Mesenchymal stem cell (in vitro differentiated cells and primary cell): ENCODE results near the gene EEFSEC.

ENCODE experiments used
- DNase-seq: peaks from one replicate; pipeline ENCODE4 v3.0.0-alpha.2; 2013
- H2AFZ ChIP-seq: one replicate; pipeline ENCODE4 v1.6.1; 2013; ENCODE audit warnings: low read depth, mild to moderate bottlenecking, control low read depth, inconsistent platforms, low read length, moderate library complexity
- H2AK5ac ChIP-seq: 2 replicates; pipeline ENCODE4 v1.6.1; 2013; ENCODE audit warnings: low read length, moderate library complexity, mild to moderate bottlenecking, inconsistent platforms; ENCODE audit not compliant: severe bottlenecking
- H2BK120ac ChIP-seq: one replicate; pipeline ENCODE4 v1.6.1; 2013; ENCODE audit warnings: low read depth, mild to moderate bottlenecking, inconsistent platforms, low read length, moderate library complexity
- H2BK12ac ChIP-seq, 2 experiments: one replicate each; pipeline ENCODE4 v1.6.1; 2013; ENCODE audit warnings: inconsistent platforms in 2 of 2, low read length in 2 of 2, mild to moderate bottlenecking in 2 of 2, moderate library complexity in 2 of 2, control low read depth in 1 of 2
- H2BK15ac ChIP-seq: one replicate; pipeline ENCODE4 v1.6.1; 2013; ENCODE audit warnings: mild to moderate bottlenecking, low read depth, inconsistent platforms; ENCODE audit not compliant: poor library complexity, severe bottlenecking
- H2BK5ac ChIP-seq: 2 replicates; pipeline ENCODE4 v1.6.1; 2013; ENCODE audit warnings: low read depth, mild to moderate bottlenecking, low read length, control low read depth, inconsistent platforms; ENCODE audit not compliant: poor library complexity, severe bottlenecking
- H3K14ac ChIP-seq, 2 experiments: one replicate each; pipeline ENCODE4 v1.6.1; 2013; ENCODE audit warnings: inconsistent platforms in 2 of 2, low read length in 2 of 2, control low read depth in 1 of 2, mild to moderate bottlenecking in 1 of 2, moderate library complexity in 1 of 2
- H3K18ac ChIP-seq, 2 experiments: one replicate each; pipeline ENCODE4 v1.6.1; 2013; ENCODE audit warnings: inconsistent platforms in 2 of 2, low read length in 2 of 2, control low read depth in 1 of 2, low read depth in 1 of 2, mild to moderate bottlenecking in 1 of 2
- H3K23ac ChIP-seq, 2 experiments: one replicate each; pipeline ENCODE4 v1.6.1; 2013; ENCODE audit warnings: inconsistent platforms in 2 of 2, low read length in 2 of 2, mild to moderate bottlenecking in 2 of 2, moderate library complexity in 2 of 2, control low read depth in 1 of 2
- H3K27ac ChIP-seq: 2 replicates; pipeline ENCODE4 v1.5.1; 2013; ENCODE audit warnings: mild to moderate bottlenecking, moderate library complexity, low read length, control low read depth, inconsistent platforms; ENCODE audit not compliant: poor library complexity, severe bottlenecking
- H3K27me3 ChIP-seq, 2 experiments: 2 replicates each; pipeline versions ENCODE4 v1.6.1 to v1.7.0; 2013; ENCODE audit warnings: low read length in 2 of 2, mild to moderate bottlenecking in 2 of 2, moderate library complexity in 2 of 2, control low read depth in 1 of 2, inconsistent platforms in 1 of 2; ENCODE audit not compliant: control insufficient read depth in 1 of 2, insufficient read depth in 1 of 2
- H3K36me3 ChIP-seq, 2 experiments: 2 replicates each; pipeline versions ENCODE4 v1.6.1 to v1.7.0; 2013; ENCODE audit warnings: low read length in 2 of 2, control low read depth in 1 of 2, inconsistent platforms in 1 of 2, low read depth in 1 of 2, mild to moderate bottlenecking in 1 of 2; ENCODE audit not compliant: insufficient read depth in 2 of 2, control insufficient read depth in 1 of 2
- H3K4ac ChIP-seq, 2 experiments: one replicate each; pipeline ENCODE4 v1.6.1; 2013; ENCODE audit warnings: inconsistent platforms in 2 of 2, low read length in 2 of 2, mild to moderate bottlenecking in 2 of 2, moderate library complexity in 2 of 2, control low read depth in 1 of 2, low read depth in 1 of 2
- H3K4me1 ChIP-seq: 2 replicates; pipeline ENCODE4 v1.6.1; 2013; ENCODE audit warnings: low read depth, low read length, control low read depth; ENCODE audit not compliant: control insufficient read depth, insufficient read depth
- H3K4me2 ChIP-seq: 2 replicates; pipeline ENCODE4 v1.6.1; 2013; ENCODE audit warnings: low read length, mild to moderate bottlenecking, inconsistent platforms; ENCODE audit not compliant: poor library complexity, severe bottlenecking
- H3K4me3 ChIP-seq, 2 experiments: 2 replicates each; pipeline versions ENCODE4 v1.5.1 to v1.7.0; 2013; ENCODE audit warnings: low read length in 2 of 2, mild to moderate bottlenecking in 2 of 2, control low read depth in 1 of 2, low read depth in 1 of 2; ENCODE audit not compliant: insufficient read depth in 1 of 2
- H3K79me1 ChIP-seq: replicated peaks from 2 replicates; pipeline ENCODE4 v1.6.1; 2013; ENCODE audit warnings: mild to moderate bottlenecking, control low read depth, low read length, inconsistent platforms; ENCODE audit not compliant: poor library complexity, severe bottlenecking
- H3K9ac ChIP-seq: 2 replicates; pipeline ENCODE4 v1.7.0; 2013; ENCODE audit warnings: mild to moderate bottlenecking, low read length, moderate library complexity
- H3K9me3 ChIP-seq: 2 replicates; pipeline ENCODE4 v1.7.0; 2013; ENCODE audit warnings: mild to moderate bottlenecking, low read length; ENCODE audit not compliant: control insufficient read depth
- H4K8ac ChIP-seq: one replicate; pipeline ENCODE4 v1.6.1; 2013; ENCODE audit warnings: inconsistent platforms, mild to moderate bottlenecking, low read length, moderate library complexity
- H4K91ac ChIP-seq: one replicate; pipeline ENCODE4 v1.6.1; 2013; ENCODE audit warnings: mild to moderate bottlenecking, low read length, inconsistent platforms
- WGBS: methylation state at CpG from one replicate; pipeline ENCODE4 v1.1.7; 2013; ENCODE audit warnings: mixed read lengths; 5-methylcytosine and 5-hydroxymethylcytosine counted together

The EEFSEC gene

GRCh38 chr3:128399221-128399915, 246.1 kb downstream of the EEFSEC start:
- Histone ChIP-seq H2AK5ac (no peak overlapping the region), H3K18ac (no peak overlapping the region), H2AFZ (no peak overlapping the region), H3K27me3 (peaks cover 0 to 50% of the 10 kb centered on the region in 2 experiments), H4K8ac (no peak overlapping the region), H3K27ac (no peak overlapping the region), H2BK120ac (no peak overlapping the region), H3K79me1 (no peaks in the 10 kb centered on the region), H3K23ac (no peak overlapping the region), H4K91ac (no peak overlapping the region), H3K4me3 (no peak overlapping the region), H3K4me1 (peaks cover 14% of the 10 kb centered on the region), H2BK12ac (no peak overlapping the region), H3K36me3 (peaks cover 0 to 9% of the 10 kb centered on the region in 2 experiments), H3K14ac (peak overlapping the region in 1 of 2 experiments; percentile 21), H3K4me2 (no peak overlapping the region), H2BK15ac (no peak overlapping the region), H3K4ac (no peak overlapping the region), H3K9ac (no peak overlapping the region), H2BK5ac (no peak overlapping the region), H3K9me3 (no peaks in the 10 kb centered on the region)
- 86% methylated on average over 20 of the region's 24 CpGs for WGBS
- DNase-seq = no peak

GRCh38 chr3:128400671-128401070, 247.4 kb downstream of the EEFSEC start:
- Histone ChIP-seq H2BK5ac (no peak overlapping the region), H3K9ac (no peak overlapping the region), H2BK120ac (no peak overlapping the region), H3K4me1 (peaks cover 8% of the 10 kb centered on the region), H2BK12ac (no peak overlapping the region), H2AK5ac (no peak overlapping the region), H3K23ac (no peak overlapping the region), H4K8ac (no peak overlapping the region), H3K4me2 (no peak overlapping the region), H3K79me1 (no peaks in the 10 kb centered on the region), H4K91ac (no peak overlapping the region), H3K18ac (no peak overlapping the region), H3K27ac (no peak overlapping the region), H3K4ac (no peak overlapping the region), H3K9me3 (no peaks in the 10 kb centered on the region), H3K36me3 (peaks cover 0 to 11% of the 10 kb centered on the region in 2 experiments), H3K27me3 (peaks cover 0 to 59% of the 10 kb centered on the region in 2 experiments), H3K4me3 (no peak overlapping the region), H3K14ac (no peak overlapping the region), H2BK15ac (no peak overlapping the region), H2AFZ (no peak overlapping the region)
- 94% methylated on average over 9 of the region's 11 CpGs for WGBS
- DNase-seq = no peak

GRCh38 chr3:128402319-128402718, 249.0 kb downstream of the EEFSEC start:
- Histone ChIP-seq H3K4me1 (peaks cover 8% of the 10 kb centered on the region), H3K27ac (no peak overlapping the region), H2AFZ (no peak overlapping the region), H2BK15ac (no peak overlapping the region), H4K8ac (no peak overlapping the region), H3K36me3 (peaks cover 0 to 11% of the 10 kb centered on the region in 2 experiments), H2BK120ac (no peak overlapping the region), H2BK5ac (no peak overlapping the region), H4K91ac (no peak overlapping the region), H3K9me3 (no peaks in the 10 kb centered on the region), H3K27me3 (peaks cover 0 to 66% of the 10 kb centered on the region in 2 experiments), H2AK5ac (no peak overlapping the region), H3K18ac (no peak overlapping the region), H3K23ac (no peak overlapping the region), H3K14ac (no peak overlapping the region), H2BK12ac (no peak overlapping the region), H3K9ac (no peak overlapping the region), H3K4me3 (no peak overlapping the region), H3K79me1 (no peaks in the 10 kb centered on the region), H3K4me2 (no peak overlapping the region), H3K4ac (no peak overlapping the region)
- 90% methylated on average over 11 of the region's 11 CpGs for WGBS
- no peak for DNase-seq

DNA sequence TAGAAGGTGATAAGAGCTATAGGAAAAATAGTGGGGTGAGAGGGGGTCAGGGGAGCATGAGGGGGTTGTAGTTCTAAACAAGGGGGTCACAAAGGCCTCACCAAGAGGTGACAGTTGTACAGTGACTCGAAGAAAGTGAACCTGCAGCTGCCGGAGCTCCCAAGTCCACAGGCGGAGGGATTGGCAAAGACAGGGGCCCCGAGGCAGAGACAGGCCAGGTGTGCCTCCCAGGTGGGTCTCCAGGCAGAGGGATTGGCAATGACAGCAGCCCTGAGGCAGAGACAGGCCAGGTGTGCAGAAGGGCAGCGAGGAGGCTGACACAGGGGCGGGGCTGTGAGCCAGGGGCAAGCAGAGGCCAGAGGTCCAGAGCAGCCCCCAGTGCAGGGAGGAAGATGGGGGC, 249.7 kb downstream of the EEFSEC start:
- no peak overlapping the region for H2BK120ac ChIP-seq

More for the DNA sequence above, 249.7 kb downstream of the EEFSEC start:
- H3K9me3 ChIP-seq = no peaks in the 10 kb centered on the region
- H3K4ac ChIP-seq = no peak overlapping the region
- H3K18ac ChIP-seq = no peak overlapping the region
- H2AFZ ChIP-seq = no peak overlapping the region
- peak overlapping the region in 1 of 2 experiments; percentile 57 for H3K14ac ChIP-seq
- no peak overlapping the region for H3K9ac ChIP-seq
- no peaks in the 10 kb centered on the region for H3K79me1 ChIP-seq
- no peak overlapping the region for H3K23ac ChIP-seq
- WGBS = 90% methylated on average over 6 of the region's 6 CpGs
- no peak for DNase-seq
- no peak overlapping the region for H2BK12ac ChIP-seq
- peak overlapping the region; percentile 46 for H4K91ac ChIP-seq
- no peak overlapping the region for H4K8ac ChIP-seq
- H3K27me3 ChIP-seq = peaks cover 0 to 65% of the 10 kb centered on the region in 2 experiments
- H2BK15ac ChIP-seq = no peak overlapping the region
- no peak overlapping the region for H2AK5ac ChIP-seq
- H3K4me2 ChIP-seq = no peak overlapping the region
- peaks cover 0 to 9% of the 10 kb centered on the region in 2 experiments for H3K36me3 ChIP-seq
- no peak overlapping the region for H2BK5ac ChIP-seq
- peaks cover 8% of the 10 kb centered on the region for H3K4me1 ChIP-seq
- no peak overlapping the region for H3K4me3 ChIP-seq
- no peak overlapping the region for H3K27ac ChIP-seq
